Activated B cell treated with CpG ODN at 0.5 μM for 24 hours (primary cell): ENCODE data around the gene TMEM270. TPM values are rescaled to one million over a fixed set of nuclear protein-coding genes. Genes with fewer than 3 reads are reported as not detected.

Source experiments
- ATAC-seq: fragments of 200-7000 bp; cut with Tn5 transposase; one replicate; pipeline ENCODE4 v1.10.0; 2021; ENCODE audit warnings: low read depth, mild to moderate bottlenecking, moderate library complexity
- CTCF ChIA-PET: fragments of 350-600 bp; sonication (Branson Sonifier 250); formaldehyde crosslinking; loops from one replicate; lab custom pipeline; 2021; ENCODE audit warnings: antibody characterized with exemption; lab: Charles Lee
- POLR2A ChIA-PET: fragments of 350-600 bp; sonication (Branson Sonifier 250); formaldehyde crosslinking; loops from one replicate; lab custom pipeline; 2021; ENCODE audit warnings: antibody characterized with exemption; lab: Charles Lee
- DNase-seq: peaks from one replicate; pipeline ENCODE4 v3.0.0; 2022
- H3K27ac Mint-ChIP-seq: one replicate; pipeline ENCODE4 v1.8.0; 2020; ENCODE audit warnings: mixed read lengths
- H3K27me3 Mint-ChIP-seq: one replicate; pipeline ENCODE4 v1.8.0; 2021; ENCODE audit warnings: mixed read lengths
- H3K36me3 Mint-ChIP-seq: one replicate; pipeline ENCODE4 v1.8.0; 2021; ENCODE audit warnings: low read depth, mixed read lengths
- H3K4me1 Mint-ChIP-seq: one replicate; pipeline ENCODE4 v1.8.0; 2021; ENCODE audit warnings: mixed read lengths
- H3K4me3 Mint-ChIP-seq: one replicate; pipeline ENCODE4 v1.8.0; 2020; ENCODE audit warnings: mild to moderate bottlenecking, mixed read lengths
- H3K9me3 Mint-ChIP-seq: one replicate; pipeline ENCODE4 v1.8.0; 2020; ENCODE audit warnings: mixed read lengths
- intact Hi-C: fragments of 100-400 bp; cut with micrococcal nuclease; formaldehyde crosslinking; loops from one replicate; pipeline ENCODE4 v1.15.1; 2024
- total RNA-seq: library from RNA; stranded (reverse); gene quantifications from 2 replicates; pipeline ENCODE4 v1.2.3, GENCODE V29; 2022
- TF ChIP-seq, protein P1 (sequence below): fragments of 200-600 bp; IDR thresholded peaks from one replicate; pipeline ENCODE4 v1.8.0; 2022; ENCODE audit warnings: antibody characterized with exemption, mild to moderate bottlenecking

TMEM270 gene, protein sequence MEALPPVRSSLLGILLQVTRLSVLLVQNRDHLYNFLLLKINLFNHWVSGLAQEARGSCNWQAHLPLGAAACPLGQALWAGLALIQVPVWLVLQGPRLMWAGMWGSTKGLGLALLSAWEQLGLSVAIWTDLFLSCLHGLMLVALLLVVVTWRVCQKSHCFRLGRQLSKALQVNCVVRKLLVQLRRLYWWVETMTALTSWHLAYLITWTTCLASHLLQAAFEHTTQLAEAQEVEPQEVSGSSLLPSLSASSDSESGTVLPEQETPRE
- total RNA-seq, result not detected in 2 replicates

- ChIA-PET CTCF (no interaction called here), POLR2A (no interaction called here)
- H3K27ac Mint-ChIP-seq, result no peak within 1 kb of the TSS
- TF ChIP-seq, protein P1, sequence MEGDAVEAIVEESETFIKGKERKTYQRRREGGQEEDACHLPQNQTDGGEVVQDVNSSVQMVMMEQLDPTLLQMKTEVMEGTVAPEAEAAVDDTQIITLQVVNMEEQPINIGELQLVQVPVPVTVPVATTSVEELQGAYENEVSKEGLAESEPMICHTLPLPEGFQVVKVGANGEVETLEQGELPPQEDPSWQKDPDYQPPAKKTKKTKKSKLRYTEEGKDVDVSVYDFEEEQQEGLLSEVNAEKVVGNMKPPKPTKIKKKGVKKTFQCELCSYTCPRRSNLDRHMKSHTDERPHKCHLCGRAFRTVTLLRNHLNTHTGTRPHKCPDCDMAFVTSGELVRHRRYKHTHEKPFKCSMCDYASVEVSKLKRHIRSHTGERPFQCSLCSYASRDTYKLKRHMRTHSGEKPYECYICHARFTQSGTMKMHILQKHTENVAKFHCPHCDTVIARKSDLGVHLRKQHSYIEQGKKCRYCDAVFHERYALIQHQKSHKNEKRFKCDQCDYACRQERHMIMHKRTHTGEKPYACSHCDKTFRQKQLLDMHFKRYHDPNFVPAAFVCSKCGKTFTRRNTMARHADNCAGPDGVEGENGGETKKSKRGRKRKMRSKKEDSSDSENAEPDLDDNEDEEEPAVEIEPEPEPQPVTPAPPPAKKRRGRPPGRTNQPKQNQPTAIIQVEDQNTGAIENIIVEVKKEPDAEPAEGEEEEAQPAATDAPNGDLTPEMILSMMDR, result no peak
- no peaks in the 10 kb centered on the region for H3K36me3 Mint-ChIP-seq
- DNase-seq, result no peak
- no peak for ATAC-seq
- no peaks in the 10 kb centered on the region for H3K4me1 Mint-ChIP-seq
- H3K4me3 Mint-ChIP-seq, result no peak within 1 kb of the TSS
- intact Hi-C loops, result no loop called here
- H3K9me3 Mint-ChIP-seq, result no peaks in the 10 kb centered on the region
- peaks cover 17% of the 10 kb centered on the region for H3K27me3 Mint-ChIP-seq
These were observed at the start of gene TMEM270 for GRCh38 chr7:73860859-73861258. Gene TMEM270, plus strand, starts transcription at chr7:73861159. Its CDS starts 36 bp downstream, at chr7:73861195.

DNA sequence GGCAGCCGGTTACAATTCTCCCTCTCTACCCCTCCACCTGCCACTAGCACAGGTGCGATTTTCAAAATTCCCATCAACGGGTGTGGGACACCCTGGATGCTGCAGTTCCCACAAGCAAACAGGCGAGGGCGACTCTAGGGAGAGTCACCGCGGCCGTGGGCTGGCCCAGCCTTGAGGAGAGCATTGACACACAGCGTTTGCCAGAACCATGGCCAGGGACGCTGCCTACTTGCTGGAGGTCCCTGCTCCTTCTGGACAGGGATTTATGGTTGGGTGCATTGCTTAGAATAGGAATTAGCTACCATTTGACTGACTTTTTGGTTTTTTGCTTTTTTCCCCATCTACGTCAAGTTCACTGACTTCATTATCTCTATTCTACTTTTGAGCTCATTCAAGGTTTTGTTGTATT is 49.2 kb upstream of the TMEM270 start:
- H3K36me3 Mint-ChIP-seq, result peaks cover 3% of the 10 kb centered on the region
- ChIA-PET CTCF (interaction anchor here (1.8 kb wide), 1 partner anchor 43 kb away, joined by 13 read pairs; no protein-coding TSS in a partner anchor), POLR2A (no interaction called here)
- H3K27me3 Mint-ChIP-seq, result peaks cover 18% of the 10 kb centered on the region
- intact Hi-C loops, result loop anchor here (1.0 to 5.0 kb wide), 2 partner anchors 44 to 216 kb away; partner anchors contain the start of gene ELN
- H3K4me3 Mint-ChIP-seq, result no peak overlapping the region
- DNase-seq (no peak), ATAC-seq (peak; percentile 77)
- peaks cover 4% of the 10 kb centered on the region for H3K9me3 Mint-ChIP-seq
- no peak overlapping the region for H3K27ac Mint-ChIP-seq
- H3K4me1 Mint-ChIP-seq, result no peaks in the 10 kb centered on the region
- TF ChIP-seq, protein P1, result no peak

DNA sequence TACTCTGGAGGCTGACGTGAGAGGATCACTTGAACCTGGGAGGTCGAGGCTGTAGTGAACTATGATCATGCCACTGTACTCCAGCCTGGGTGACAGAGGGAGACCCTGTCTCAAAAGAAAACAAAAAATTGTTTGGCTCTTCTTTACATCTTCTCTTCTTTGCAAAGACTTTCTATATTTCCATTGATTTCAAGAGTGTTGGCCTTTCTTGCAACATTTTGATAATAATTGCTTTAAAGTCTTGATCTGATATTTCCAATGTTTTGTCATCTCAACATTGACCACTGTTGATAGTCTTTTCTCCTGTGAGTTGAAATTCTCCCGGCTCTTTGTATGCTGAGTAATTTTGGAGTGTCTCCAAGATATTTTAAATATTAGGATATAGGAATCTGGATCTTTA is 48.0 kb upstream of the TMEM270 start:
- peaks cover 4% of the 10 kb centered on the region for H3K9me3 Mint-ChIP-seq
- TF ChIP-seq, protein P1, result no peak
- peaks cover 18% of the 10 kb centered on the region for H3K27me3 Mint-ChIP-seq
- CTCF ChIA-PET, result no interaction called here
- peaks cover 3% of the 10 kb centered on the region for H3K36me3 Mint-ChIP-seq
- H3K4me3 Mint-ChIP-seq, result no peak overlapping the region
- DNase-seq (no peak), ATAC-seq (no peak)
- no peak overlapping the region for H3K27ac Mint-ChIP-seq
- POLR2A ChIA-PET, result no interaction called here
- no peaks in the 10 kb centered on the region for H3K4me1 Mint-ChIP-seq
- intact Hi-C loops, result loop anchor here (5.0 kb wide), 1 partner anchor 214 kb away; the partner anchor contains the start of gene ELN

GRCh38 chr7:73815436-73815835 is 45.5 kb upstream of the TMEM270 start:
- Mint-ChIP-seq H3K4me3 (no peak overlapping the region), H3K4me1 (no peaks in the 10 kb centered on the region), H3K36me3 (peaks cover 3% of the 10 kb centered on the region), H3K27ac (no peak overlapping the region), H3K27me3 (peaks cover 20% of the 10 kb centered on the region), H3K9me3 (peaks cover 4% of the 10 kb centered on the region)
- ATAC-seq, result no peak
- no peak for DNase-seq
- intact Hi-C loops, result loop anchor here (2.0 kb wide), 1 partner anchor 31 kb away; no protein-coding TSS in a partner anchor
- TF ChIP-seq, protein P1, result no peak
- CTCF ChIA-PET, result interaction anchor here (1.6 kb wide), 1 partner anchor 11 kb away, joined by 4 read pairs; no protein-coding TSS in a partner anchor
- POLR2A ChIA-PET, result interaction anchor here (0.6 kb wide), 1 partner anchor 360 kb away, joined by 3 read pairs; no protein-coding TSS in a partner anchor

GRCh38 chr7:73817121-73817520 is 43.8 kb upstream of the TMEM270 start:
- ATAC-seq (no peak), DNase-seq (no peak)
- Mint-ChIP-seq H3K27me3 (peaks cover 18% of the 10 kb centered on the region), H3K9me3 (peaks cover 4% of the 10 kb centered on the region), H3K36me3 (peaks cover 3% of the 10 kb centered on the region), H3K4me1 (no peaks in the 10 kb centered on the region), H3K27ac (no peak overlapping the region), H3K4me3 (no peak overlapping the region)
- POLR2A ChIA-PET, result no interaction called here
- TF ChIP-seq, protein P1, result no peak
- intact Hi-C loops, result no loop called here
- CTCF ChIA-PET, result no interaction called here
